Endothelial cell of umbilical vein (primary cell): ENCODE results near the gene ZNF280C. TPM values are rescaled to one million over a fixed set of nuclear protein-coding genes. Genes with fewer than 3 reads are reported as not detected.

Experiments used
- BruUV-seq: library from RNA; stranded (reverse); fragments of 400-500 nt; replicated peaks from 2 replicates; lab custom pipeline; 2021; lab: Mats Ljungman, UMichigan
- CTCF ChIA-PET: fragments of 300-600, 350-600 bp; sonication (Branson Sonifier 250); formaldehyde crosslinking; loops from one replicate; lab custom pipeline; 2021; ENCODE audit warnings: antibody characterized with exemption, inconsistent platforms; lab: Charles Lee
- POLR2A ChIA-PET: fragments of 300-600, 350-600 bp; sonication (Branson Sonifier 250); formaldehyde crosslinking; loops from one replicate; lab custom pipeline; 2021; ENCODE audit warnings: antibody characterized with exemption, inconsistent platforms; lab: Charles Lee
- DNase-seq: peaks from one replicate; pipeline ENCODE4 v3.0.0-alpha.2; 2011; ENCODE audit warnings: low read depth, low spot score
- FAIRE-seq: peaks from 2 replicates; lab custom pipeline; 2011; peaks lifted over from hg19 to GRCh38; lab: Jason Lieb, UNC
- H2AFZ ChIP-seq: 2 replicates; pipeline ENCODE4 v1.6.0; 2012; ENCODE audit warnings: low read depth, low read length, control low read depth, inconsistent platforms
- H3K27ac ChIP-seq: 2 replicates; pipeline ENCODE4 v1.5.1; 2011; ENCODE audit warnings: low read depth, mild to moderate bottlenecking, control low read depth, low read length, moderate library complexity; ENCODE audit not compliant: insufficient read depth
- H3K27me3 ChIP-seq, 2 experiments: 2 replicates each; pipeline versions ENCODE4 v1.6.0 to v1.6.1; 2011; ENCODE audit warnings: low read length in 2 of 2, mixed read lengths in 1 of 2; ENCODE audit not compliant: control insufficient read depth in 2 of 2, insufficient read depth in 2 of 2
- H3K36me3 ChIP-seq, 2 experiments: 2 replicates in 1 of 2; 3 replicates in 1 of 2; pipeline ENCODE4 v1.5.1; 2011; ENCODE audit warnings: low read length in 2 of 2, mild to moderate bottlenecking in 1 of 2, moderate library complexity in 1 of 2; ENCODE audit not compliant: control insufficient read depth in 2 of 2, insufficient read depth in 2 of 2; ENCODE audit errors: extremely low read depth in 1 of 2
- H3K4me1 ChIP-seq: 3 replicates; pipeline ENCODE4 v1.5.1; 2011; ENCODE audit warnings: mild to moderate bottlenecking, low read length; ENCODE audit not compliant: control insufficient read depth, insufficient read depth; ENCODE audit errors: extremely low read depth
- H3K4me2 ChIP-seq: 2 replicates; pipeline ENCODE4 v1.6.1; 2011; ENCODE audit warnings: low read length, control low read depth, mixed read lengths; ENCODE audit not compliant: insufficient read depth
- H3K4me3 ChIP-seq, 3 experiments: fragments of 200-600 bp in 1 of 3; sonication (generic), shearing (Covaris generic) in 1 of 3; replicated peaks in 1 of 3; 2 replicates each; pipeline ENCODE4 v1.5.1; 2011 to 2016; ENCODE audit warnings: control low read depth in 3 of 3, low read length in 3 of 3, mild to moderate bottlenecking in 2 of 3, inconsistent platforms in 1 of 3, low read depth in 1 of 3, moderate library complexity in 1 of 3; ENCODE audit not compliant: insufficient read depth in 1 of 3
- H3K79me2 ChIP-seq: 2 replicates; pipeline ENCODE4 v1.6.0; 2012; ENCODE audit warnings: low read length, inconsistent platforms; ENCODE audit not compliant: control insufficient read depth, insufficient read depth
- H3K9ac ChIP-seq: replicated peaks from 2 replicates; pipeline ENCODE3; 2011; ENCODE audit warnings: low read length, control low read depth; ENCODE audit not compliant: insufficient read depth; ENCODE audit errors: extremely low read depth
- H3K9me1 ChIP-seq: replicated peaks from 3 replicates; pipeline ENCODE4 v1.6.0; 2011; ENCODE audit warnings: mild to moderate bottlenecking, low read length; ENCODE audit not compliant: control insufficient read depth, insufficient read depth; ENCODE audit errors: extremely low read depth
- H3K9me3 ChIP-seq: replicated peaks from 2 replicates; pipeline ENCODE4 v1.5.1; 2012; ENCODE audit warnings: low read length, inconsistent platforms; ENCODE audit not compliant: control insufficient read depth, insufficient read depth
- H4K20me1 ChIP-seq: replicated peaks from 2 replicates; pipeline ENCODE3; 2011; ENCODE audit warnings: mild to moderate bottlenecking, low read length; ENCODE audit not compliant: control insufficient read depth, insufficient read depth; ENCODE audit errors: extremely low read depth
- EZH2 ChIP-seq: IDR thresholded peaks from 2 replicates; pipeline ENCODE4 v1.6.1; 2012; ENCODE audit warnings: borderline replicate concordance, low read depth, mild to moderate bottlenecking, moderate library complexity, low read length, inconsistent platforms; ENCODE audit not compliant: severe bottlenecking
- FOS ChIP-seq: IDR thresholded peaks from 2 replicates; pipeline ENCODE4 v1.6.1; 2011; ENCODE audit warnings: mild to moderate bottlenecking, low read length, moderate library complexity, borderline replicate concordance; ENCODE audit not compliant: insufficient read depth
- GATA2 ChIP-seq: IDR thresholded peaks from 2 replicates; pipeline ENCODE4 v1.7.0; 2011; ENCODE audit warnings: low read depth, mild to moderate bottlenecking, moderate library complexity, mixed read lengths, low read length; ENCODE audit not compliant: insufficient read length, insufficient read depth
- JUN ChIP-seq: IDR thresholded peaks from 2 replicates; pipeline ENCODE4 v1.6.1; 2011; ENCODE audit warnings: borderline replicate concordance, low read depth; ENCODE audit not compliant: insufficient read length, insufficient read depth
- MYC ChIP-seq: IDR thresholded peaks from one replicate; pipeline ENCODE4 v1.6.1; 2011; ENCODE audit warnings: mild to moderate bottlenecking, low read depth, low read length
- POLR2A ChIP-seq: IDR thresholded peaks from 2 replicates; pipeline ENCODE4 v1.6.1; 2012; ENCODE audit warnings: low read depth, mild to moderate bottlenecking, control low read depth, low read length
- POLR2AphosphoS5 ChIP-seq: IDR thresholded peaks from 2 replicates; pipeline ENCODE4 v1.6.1; 2012; ENCODE audit warnings: low read depth, mild to moderate bottlenecking, control low read depth, low read length, moderate library complexity; ENCODE audit not compliant: insufficient read depth
- dilution Hi-C: fragments of 300-500 bp; cut with MboI; formaldehyde crosslinking; loops from one replicate; pipeline ENCODE4 v1.15.0; 2019; ENCODE audit warnings: low sequenced_read_pairs; ENCODE audit not compliant: extremely low pct_ligation_motif_present
- intact Hi-C: fragments of 100-400 bp; cut with micrococcal nuclease; formaldehyde crosslinking; loops from one replicate; pipeline ENCODE4 v1.10.0; 2022
- polyA plus RNA-seq, 4 experiments: library from polyadenylated mRNA; depleted of rRNA in 3 of 4; stranded (reverse) in 3 of 4; unstranded in 1 of 4; fragments of >200 nt; gene quantifications; 2 replicates each; pipeline versions ENCODE4 v1.2.1 to v1.2.3, GENCODE V29; 2011 to 2012; ENCODE audit warnings: missing spikeins in 1 of 4
- total RNA-seq: library from RNA; stranded (reverse); gene quantifications from 2 replicates; pipeline ENCODE4 v1.2.3, GENCODE V29; 2021
- TF ChIP-seq, protein P1 (sequence below), 2 donors: IDR thresholded peaks; 1 replicate in 1 of 2; 2 replicates in 1 of 2; pipeline ENCODE4 v1.5.1; 2011; ENCODE audit warnings: low read length in 2 of 2, mild to moderate bottlenecking in 2 of 2, moderate library complexity in 2 of 2, control low read depth in 1 of 2, inconsistent platforms in 1 of 2, low read depth in 1 of 2; ENCODE audit not compliant: insufficient read depth in 1 of 2; ENCODE audit errors: extremely low read depth in 1 of 2
- TF ChIP-seq, protein P2 (sequence below): IDR thresholded peaks from 2 replicates; pipeline ENCODE4 v1.6.1; 2011; ENCODE audit not compliant: insufficient read depth, insufficient read length

ZNF280C gene
- total and polyA plus RNA-seq, 2 donors (not counting 3 experiments of a cell fraction or from before 2014, with no cell fraction given) = 3.2 to 7.7 TPM

DNA sequence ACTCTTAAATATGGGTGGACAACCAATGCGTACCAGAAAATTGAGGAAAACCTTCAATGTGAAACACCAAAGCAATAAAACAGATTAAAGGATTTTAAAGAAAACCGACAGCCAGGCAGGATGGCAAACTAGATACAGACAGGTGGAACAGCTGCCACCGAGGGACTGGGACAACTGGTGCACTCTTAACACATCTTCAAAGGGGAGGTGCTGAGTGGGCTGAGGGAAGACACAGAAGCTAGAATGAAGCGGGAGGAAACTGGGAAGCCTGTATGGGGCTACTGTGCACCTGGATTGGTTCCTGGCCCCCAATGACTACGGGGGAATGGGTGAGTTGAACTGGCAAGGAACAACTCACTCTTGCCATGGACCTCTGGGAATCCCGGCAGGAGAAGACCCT, 20.7 kb downstream of the ZNF280C start:
- intact Hi-C loops (no loop called here), dilution Hi-C loops (no loop called here)
- no peak overlapping the region for H3K4me3 ChIP-seq
- DNase-seq (no peak), FAIRE-seq (no peak)
- no peak overlapping the region for H3K27ac ChIP-seq
- no peak overlapping the region for H3K4me2 ChIP-seq
- H4K20me1 ChIP-seq = no peaks in the 10 kb centered on the region
- H3K36me3 ChIP-seq = no peaks in the 10 kb centered on the region
- H3K9me3 ChIP-seq = no peaks in the 10 kb centered on the region
- no peaks in the 10 kb centered on the region for H3K27me3 ChIP-seq
- no peak overlapping the region for H3K9ac ChIP-seq
- ChIA-PET POLR2A (no interaction called here), CTCF (no interaction called here)
- TF ChIP-seq POLR2A = no peak
- TF ChIP-seq, protein P1, sequence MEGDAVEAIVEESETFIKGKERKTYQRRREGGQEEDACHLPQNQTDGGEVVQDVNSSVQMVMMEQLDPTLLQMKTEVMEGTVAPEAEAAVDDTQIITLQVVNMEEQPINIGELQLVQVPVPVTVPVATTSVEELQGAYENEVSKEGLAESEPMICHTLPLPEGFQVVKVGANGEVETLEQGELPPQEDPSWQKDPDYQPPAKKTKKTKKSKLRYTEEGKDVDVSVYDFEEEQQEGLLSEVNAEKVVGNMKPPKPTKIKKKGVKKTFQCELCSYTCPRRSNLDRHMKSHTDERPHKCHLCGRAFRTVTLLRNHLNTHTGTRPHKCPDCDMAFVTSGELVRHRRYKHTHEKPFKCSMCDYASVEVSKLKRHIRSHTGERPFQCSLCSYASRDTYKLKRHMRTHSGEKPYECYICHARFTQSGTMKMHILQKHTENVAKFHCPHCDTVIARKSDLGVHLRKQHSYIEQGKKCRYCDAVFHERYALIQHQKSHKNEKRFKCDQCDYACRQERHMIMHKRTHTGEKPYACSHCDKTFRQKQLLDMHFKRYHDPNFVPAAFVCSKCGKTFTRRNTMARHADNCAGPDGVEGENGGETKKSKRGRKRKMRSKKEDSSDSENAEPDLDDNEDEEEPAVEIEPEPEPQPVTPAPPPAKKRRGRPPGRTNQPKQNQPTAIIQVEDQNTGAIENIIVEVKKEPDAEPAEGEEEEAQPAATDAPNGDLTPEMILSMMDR (IDR thresholded peaks at IDR 0.05; ENCODE audit: extremely low read depth in 1 of 2, insufficient read depth in 1 of 2, low read depth in 1 of 2, low read length in 2 of 2) = no peak
- TF ChIP-seq JUN = no peak
- TF ChIP-seq FOS = no peak
- no peak for TF ChIP-seq GATA2
- TF ChIP-seq POLR2AphosphoS5 = no peak
- TF ChIP-seq, protein P2, sequence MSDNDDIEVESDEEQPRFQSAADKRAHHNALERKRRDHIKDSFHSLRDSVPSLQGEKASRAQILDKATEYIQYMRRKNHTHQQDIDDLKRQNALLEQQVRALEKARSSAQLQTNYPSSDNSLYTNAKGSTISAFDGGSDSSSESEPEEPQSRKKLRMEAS = no peak
- TF ChIP-seq EZH2 = no peak
- TF ChIP-seq MYC = no peak
- peaks cover 3% of the 10 kb centered on the region for H3K79me2 ChIP-seq
- H3K4me1 ChIP-seq = no peaks in the 10 kb centered on the region
- no peak overlapping the region for H2AFZ ChIP-seq
- H3K9me1 ChIP-seq = no peaks in the 10 kb centered on the region
- no TSS peak for BruUV-seq
